Astrocyte of the cerebellum (primary cell): ENCODE data around the gene ALOX15B.

Experiments used
- DNase-seq: peaks from one replicate; pipeline ENCODE4 v3.0.0-alpha.2; 2011; ENCODE audit warnings: low read depth
- H3K4me3 ChIP-seq: 2 replicates; pipeline ENCODE4 v1.5.1; 2011; ENCODE audit warnings: mild to moderate bottlenecking, low read depth, low read length, moderate library complexity
- CTCF ChIP-seq: IDR thresholded peaks from 2 replicates; pipeline ENCODE4 v1.5.1; 2012; ENCODE audit warnings: low read length, low read depth, moderate library complexity, mild to moderate bottlenecking; ENCODE audit errors: missing control alignments
- in situ Hi-C: cut with HindIII; loops from 2 replicates; pipeline ENCODE4 v1.10.0; 2017; ENCODE audit warnings: low sequenced_read_pairs

ALOX15B gene

GRCh38 chr17:8080208-8080798, 41.4 kb downstream of the ALOX15B start:
- in situ Hi-C loops, result no loop called here
- no peak for DNase-seq
- TF ChIP-seq CTCF, result no peak
- no peak overlapping the region for H3K4me3 ChIP-seq

GRCh38 chr17:8080799-8081219, 42.0 kb downstream of the ALOX15B start:
- no peak for TF ChIP-seq CTCF
- H3K4me3 ChIP-seq, result no peak overlapping the region
- in situ Hi-C loops, result no loop called here
- DNase-seq, result no peak

GRCh38 chr17:8081876-8082275, 43.0 kb downstream of the ALOX15B start:
- no peak overlapping the region for H3K4me3 ChIP-seq
- no peak for TF ChIP-seq CTCF
- in situ Hi-C loops, result no loop called here
- no peak for DNase-seq

GRCh38 chr17:8082292-8082691, 43.4 kb downstream of the ALOX15B start:
- TF ChIP-seq CTCF, result no peak
- in situ Hi-C loops, result no loop called here
- DNase-seq, result no peak
- no peak overlapping the region for H3K4me3 ChIP-seq

- TF ChIP-seq CTCF, result no peak
- in situ Hi-C loops, result no loop called here
- no peak for DNase-seq
- H3K4me3 ChIP-seq, result no peak overlapping the region
Measured at GRCh38 chr17:8084250-8084649, 45.4 kb downstream of the ALOX15B start.

- DNase-seq, result no peak
- in situ Hi-C loops, result no loop called here
- TF ChIP-seq CTCF, result no peak
- no peak within 1 kb of the TSS for H3K4me3 ChIP-seq
Measured at GRCh38 chr17:8087075-8087951, 48.5 kb downstream of the ALOX15B start, which contains the start of gene ALOX12B. ALOX12B (minus strand) TSS chr17:8087716; CDS start chr17:8087442, 274 bp downstream.
